Endodermal cell (in vitro differentiated cells): Measurements from ENCODE around the gene H2AZ2. TPM values are rescaled to one million over a fixed set of nuclear protein-coding genes. Genes with fewer than 3 reads are reported as not detected.
A peak's percentile ranks its signal among the peaks of the same experiment; 100 is the strongest.

Experiments
- DNase-seq: peaks from one replicate; pipeline ENCODE4 v3.0.0-alpha.2; 2017
- H3K27ac ChIP-seq: 2 replicates; pipeline ENCODE4 v1.5.1; 2013; ENCODE audit warnings: mild to moderate bottlenecking, low read depth, low read length, moderate library complexity
- H3K27me3 ChIP-seq: 2 replicates; pipeline ENCODE4 v1.6.1; 2013; ENCODE audit warnings: mild to moderate bottlenecking, low read length, moderate library complexity; ENCODE audit not compliant: insufficient read depth, control insufficient read depth, poor library complexity, severe bottlenecking
- H3K36me3 ChIP-seq: 2 replicates; pipeline ENCODE4 v1.7.0; 2013; ENCODE audit warnings: mild to moderate bottlenecking, low read length, moderate library complexity; ENCODE audit not compliant: control insufficient read depth, insufficient read depth
- H3K4me1 ChIP-seq: one replicate; pipeline ENCODE4 v1.7.0; 2013; ENCODE audit warnings: low read length; ENCODE audit not compliant: control insufficient read depth, insufficient read depth
- H3K4me3 ChIP-seq: 2 replicates; pipeline ENCODE4 v1.5.1; 2013; ENCODE audit warnings: mild to moderate bottlenecking, low read length, moderate library complexity
- H3K9ac ChIP-seq: 2 replicates; pipeline ENCODE4 v1.6.1; 2013; ENCODE audit warnings: mild to moderate bottlenecking, low read length, moderate library complexity; ENCODE audit not compliant: poor library complexity, severe bottlenecking; ENCODE audit errors: extremely low read depth
- H3K9me3 ChIP-seq: 2 replicates; pipeline ENCODE4 v1.6.1; 2013; ENCODE audit warnings: mild to moderate bottlenecking, low read length, moderate library complexity; ENCODE audit not compliant: control insufficient read depth
- H3K27ac Mint-ChIP-seq: 2 replicates; pipeline ENCODE4 v1.8.0; 2020; ENCODE audit warnings: mixed read lengths
- H3K27me3 Mint-ChIP-seq: 2 replicates; pipeline ENCODE4 v1.8.0; 2021; ENCODE audit warnings: mild to moderate bottlenecking, mixed read lengths; ENCODE audit not compliant: insufficient read depth
- H3K36me3 Mint-ChIP-seq: 2 replicates; pipeline ENCODE4 v1.8.0; 2020; ENCODE audit warnings: low read depth, mixed read lengths
- H3K4me1 Mint-ChIP-seq: 2 replicates; pipeline ENCODE4 v1.8.0; 2020; ENCODE audit warnings: mixed read lengths
- H3K4me3 Mint-ChIP-seq: 2 replicates; pipeline ENCODE4 v1.8.0; 2020; ENCODE audit warnings: mild to moderate bottlenecking, moderate library complexity, mixed read lengths
- H3K9me3 Mint-ChIP-seq: 2 replicates; pipeline ENCODE4 v1.8.0; 2020; ENCODE audit warnings: mild to moderate bottlenecking, mixed read lengths
- CTCF ChIP-seq: fragments of 200-600 bp; sonication (generic); conservative IDR thresholded peaks from 2 replicates; pipeline ENCODE4 v1.5.0; 2021; ENCODE audit warnings: antibody characterized with exemption, mild to moderate bottlenecking
- WGBS, 2 experiments: methylation state at CpG; one replicate each; pipeline versions ENCODE4 v1.1.5 to v1.1.7; 2013; ENCODE audit warnings: missing lambda C conversion rate in 2 of 2, mixed read lengths in 1 of 2; ENCODE audit not compliant: insufficient coverage in 1 of 2, insufficient read length in 1 of 2; 5-methylcytosine and 5-hydroxymethylcytosine counted together
- total RNA-seq, 2 donors: library from RNA; stranded (reverse); fragmentation: NEBNext Ultra II Directional in 1 of 2; extraction: Animal tissue kit (Norgen Biotek cat#: 25700) in 1 of 2; gene quantifications; 2 replicates in 1 of 2; 3 replicates in 1 of 2; pipeline ENCODE4 v1.2.1, GENCODE V29; 2021

Gene H2AZ2
- total RNA-seq, 2 donors from 2014 or later, result 179 to 201 TPM

GRCh38 chr7:44882899-44883298, 35.0 kb upstream of the H2AZ2 start:
- peaks cover 6% of the 10 kb centered on the region for H3K4me1 ChIP-seq
- no peak overlapping the region for H3K27ac ChIP-seq
- H3K4me1 Mint-ChIP-seq, result peaks cover 32% of the 10 kb centered on the region
- peak overlapping the region; percentile 81 for H3K4me3 ChIP-seq
- no peak for TF ChIP-seq CTCF
- H3K9me3 ChIP-seq, result no peaks in the 10 kb centered on the region
- H3K4me3 Mint-ChIP-seq, result peak overlapping the region; percentile 91
- 77 to 88% methylated on average over 2 to 3 of the region's 3 CpGs for WGBS, 2 experiments
- H3K27me3 Mint-ChIP-seq, result peaks cover 5% of the 10 kb centered on the region
- H3K36me3 Mint-ChIP-seq, result peaks cover 33% of the 10 kb centered on the region
- peaks cover 4% of the 10 kb centered on the region for H3K9me3 Mint-ChIP-seq
- H3K27me3 ChIP-seq, result no peaks in the 10 kb centered on the region
- no peak overlapping the region for H3K27ac Mint-ChIP-seq
- no peak overlapping the region for H3K9ac ChIP-seq
- DNase-seq, result no peak
- H3K36me3 ChIP-seq, result peaks cover 53% of the 10 kb centered on the region

- Mint-ChIP-seq H3K4me3 (peak overlapping the region; percentile 91), H3K4me1 (peaks cover 32% of the 10 kb centered on the region), H3K27ac (no peak overlapping the region)
These were observed 33.7 kb upstream of the H2AZ2 start for GRCh38 chr7:44881610-44882009.

GRCh38 chr7:44881066-44881600, 33.2 kb upstream of the H2AZ2 start:
- H3K9ac ChIP-seq, result no peak overlapping the region
- no peaks in the 10 kb centered on the region for H3K27me3 ChIP-seq
- peak overlapping the region; percentile 81 for H3K4me3 ChIP-seq
- peak overlapping the region; percentile 60 for H3K27ac ChIP-seq
- Mint-ChIP-seq H3K36me3 (peaks cover 33% of the 10 kb centered on the region), H3K27ac (no peak overlapping the region), H3K4me1 (peaks cover 32% of the 10 kb centered on the region), H3K4me3 (peak overlapping the region; percentile 91), H3K9me3 (peaks cover 4% of the 10 kb centered on the region), H3K27me3 (no peaks in the 10 kb centered on the region)
- peaks cover 54% of the 10 kb centered on the region for H3K36me3 ChIP-seq
- 88% methylated on average over 1 of the region's 1 CpG; no CpG with 5 or more reads in 1 of the 2 experiments for WGBS, 2 experiments
- H3K4me1 ChIP-seq, result peaks cover 6% of the 10 kb centered on the region
- no peak for TF ChIP-seq CTCF
- DNase-seq, result no peak
- H3K9me3 ChIP-seq, result no peaks in the 10 kb centered on the region

More at GRCh38 chr7:44881610-44882009, 33.7 kb upstream of the H2AZ2 start:
- no peaks in the 10 kb centered on the region for H3K27me3 Mint-ChIP-seq
- no peaks in the 10 kb centered on the region for H3K27me3 ChIP-seq
- no peaks in the 10 kb centered on the region for H3K9me3 ChIP-seq
- peaks cover 54% of the 10 kb centered on the region for H3K36me3 ChIP-seq
- no peak for TF ChIP-seq CTCF
- H3K4me3 ChIP-seq, result peak overlapping the region; percentile 81
- H3K4me1 ChIP-seq, result peaks cover 6% of the 10 kb centered on the region
- DNase-seq, result no peak
- H3K9ac ChIP-seq, result peak overlapping the region; percentile 12
- peaks cover 33% of the 10 kb centered on the region for H3K36me3 Mint-ChIP-seq
- H3K27ac ChIP-seq, result peak overlapping the region; percentile 60
- peaks cover 4% of the 10 kb centered on the region for H3K9me3 Mint-ChIP-seq
